Neural progenitor cell (in vitro differentiated cells): ENCODE measurements around the gene FRS3.

ENCODE experiments used
- CTCF ChIP-seq: fragments of 200-600 bp; sonication (generic); IDR thresholded peaks from 2 replicates; pipeline ENCODE4 v1.5.1; 2017; ENCODE audit warnings: antibody characterized with exemption, mild to moderate bottlenecking
- EZH2phosphoT487 ChIP-seq: fragments of 200-600 bp; sonication (generic); IDR thresholded peaks from 2 replicates; pipeline ENCODE4 v1.6.1; 2017; ENCODE audit warnings: antibody characterized with exemption

- TF ChIP-seq CTCF (no peak), EZH2phosphoT487 (no peak)
Observed at GRCh38 chr6:41720783-41721182, 58.9 kb downstream of the FRS3 start.
